PC-9 (cell line): ENCODE measurements around the gene IPO4. TPM values are rescaled to one million over a fixed set of nuclear protein-coding genes. Genes with fewer than 3 reads are reported as not detected.
"Not testable (repeated sequence)": the region's sequence is repeated elsewhere in the genome, so short reads cannot be mapped to it uniquely, and the experiment has no call there.

Experiments used
- BruUV-seq: library from RNA; stranded (reverse); fragments of 400-500 nt; replicated peaks from 2 replicates; lab custom pipeline; 2021; lab: Mats Ljungman, UMichigan
- CTCF ChIA-PET: fragments of 300-600 bp; sonication (Branson Sonifier 250); formaldehyde crosslinking; loops from one replicate; lab custom pipeline; 2022; ENCODE audit warnings: antibody characterized with exemption; lab: Charles Lee
- POLR2A ChIA-PET: fragments of 300-600 bp; sonication (Branson Sonifier 250); formaldehyde crosslinking; loops from one replicate; lab custom pipeline; 2022; ENCODE audit warnings: antibody characterized with exemption; ENCODE audit not compliant: unreplicated experiment; lab: Charles Lee
- DNase-seq, 2 experiments: peaks; one replicate each; pipeline versions ENCODE4 v3.0.0 to v3.0.0-alpha.2; 2015 to 2022; ENCODE audit warnings: mixed read lengths in 1 of 2
- H2AFZ ChIP-seq: fragments of 200-600 bp; sonication (generic); 2 replicates; pipeline ENCODE4 v1.8.1; 2017; ENCODE audit warnings: antibody characterized with exemption
- H3F3A ChIP-seq: fragments of 200-600 bp; sonication (generic); 2 replicates; pipeline ENCODE4 v1.8.1; 2017; ENCODE audit warnings: antibody characterized with exemption, mild to moderate bottlenecking, low read depth; ENCODE audit not compliant: insufficient read depth
- H3K27ac ChIP-seq: fragments of 200-600 bp; sonication (generic); 2 replicates; pipeline ENCODE4 v1.6.1; 2016; ENCODE audit warnings: mixed run types
- H3K27me3 ChIP-seq: fragments of 200-600 bp; sonication (generic); 2 replicates; pipeline ENCODE4 v1.6.1; 2016; ENCODE audit warnings: low read depth, mixed run types; ENCODE audit not compliant: insufficient read depth
- H3K36me3 ChIP-seq: fragments of 200-600 bp; sonication (generic); 2 replicates; pipeline ENCODE4 v1.6.1; 2016; ENCODE audit warnings: low read depth, mixed run types
- H3K4me1 ChIP-seq: fragments of 200-600 bp; sonication (generic); replicated peaks from 2 replicates; pipeline ENCODE4 v1.6.1; 2016; ENCODE audit warnings: mixed run types; ENCODE audit not compliant: insufficient read depth
- H3K4me2 ChIP-seq: fragments of 200-600 bp; sonication (generic); 2 replicates; pipeline ENCODE4 v1.6.1; 2017; ENCODE audit warnings: mixed run types
- H3K4me3 ChIP-seq: fragments of 200-600 bp; sonication (generic); 2 replicates; pipeline ENCODE4 v1.6.1; 2016; ENCODE audit warnings: mixed run types
- H3K79me2 ChIP-seq: fragments of 200-600 bp; sonication (generic); 2 replicates; pipeline ENCODE4 v1.6.1; 2017; ENCODE audit warnings: low read depth, mixed run types
- H3K9me2 ChIP-seq: fragments of 200-600 bp; sonication (generic); 2 replicates; pipeline ENCODE4 v1.8.1; 2017; ENCODE audit warnings: mild to moderate bottlenecking; ENCODE audit not compliant: insufficient read depth
- H3K9me3 ChIP-seq: fragments of 200-600 bp; sonication (generic); 2 replicates; pipeline ENCODE4 v1.8.1; 2016; ENCODE audit warnings: low read depth; ENCODE audit not compliant: insufficient read depth
- H4K20me1 ChIP-seq: fragments of 200-600 bp; sonication (generic); 2 replicates; pipeline ENCODE4 v1.8.1; 2017; ENCODE audit not compliant: insufficient read depth
- CTCF ChIP-seq: fragments of 200-600 bp; sonication (generic); conservative IDR thresholded peaks from 2 replicates; pipeline ENCODE4 v1.6.1; 2017; ENCODE audit warnings: mixed run types, antibody characterized with exemption, mild to moderate bottlenecking, moderate library complexity
- EZH2 ChIP-seq: fragments of 200-600 bp; sonication (generic); IDR thresholded peaks from 2 replicates; pipeline ENCODE4 v1.8.0; 2017; ENCODE audit warnings: antibody characterized with exemption, low read depth
- intact Hi-C: fragments of 100-400 bp; cut with micrococcal nuclease; formaldehyde crosslinking; loops from one replicate; pipeline ENCODE4 v1.10.0; 2022; ENCODE audit not compliant: unreplicated experiment
- total RNA-seq: library from RNA; stranded (reverse); gene quantifications from 2 replicates; pipeline ENCODE4 v1.2.3, GENCODE V29; 2021

IPO4 gene
- total RNA-seq, 1 experiment from 2014 or later = 44.1 TPM

DNA sequence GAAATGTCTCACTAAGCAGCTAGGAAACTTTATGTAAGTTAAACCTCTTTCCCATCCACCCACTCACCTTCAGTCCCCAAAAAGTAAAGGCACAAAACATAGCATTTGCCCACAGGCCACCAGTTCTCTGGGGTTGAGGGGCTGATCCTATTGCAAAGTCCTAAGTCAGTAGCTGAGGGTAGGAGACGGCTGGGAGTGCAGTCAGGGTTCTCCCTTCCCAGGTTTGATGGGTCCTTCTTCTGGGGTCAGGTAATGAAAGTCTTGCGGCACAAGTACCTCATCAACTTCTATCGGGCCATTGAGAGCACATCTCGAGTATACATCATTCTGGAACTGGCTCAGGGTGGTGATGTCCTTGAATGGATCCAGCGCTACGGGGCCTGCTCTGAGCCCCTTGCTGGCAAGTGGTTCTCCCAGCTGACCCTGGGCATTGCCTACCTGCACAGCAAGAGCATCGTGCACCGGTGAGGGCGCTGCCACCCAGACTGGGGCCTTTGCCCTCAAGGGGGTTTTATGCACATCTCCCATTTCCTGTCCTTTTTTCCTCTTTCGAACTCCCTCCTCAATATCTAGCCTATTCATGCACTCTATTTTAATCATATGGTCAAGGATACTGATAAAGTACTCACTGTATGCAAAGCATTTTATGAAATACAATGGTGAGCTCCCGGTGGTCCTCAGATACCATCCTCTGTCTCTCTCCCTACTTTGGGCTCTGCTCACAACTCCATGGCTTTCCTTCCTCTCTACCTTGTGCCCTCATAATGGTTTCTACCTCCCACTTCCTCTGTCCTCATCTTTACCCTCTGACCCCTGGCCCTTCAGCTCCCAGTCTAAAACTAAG lies 17.9 kb upstream of the IPO4 start:
- H3K4me3 ChIP-seq = no peak overlapping the region
- BruUV-seq = no TSS peak
- H4K20me1 ChIP-seq = no peaks in the 10 kb centered on the region
- no peak overlapping the region for H3K4me2 ChIP-seq
- H3K27ac ChIP-seq = no peak overlapping the region
- H3K27me3 ChIP-seq = no peaks in the 10 kb centered on the region
- ChIA-PET POLR2A (interaction anchor here (0.6 kb wide), 1 partner anchor 98 kb away, joined by 3 read pairs; no protein-coding TSS in a partner anchor), CTCF (no interaction called here)
- intact Hi-C loops = no loop called here
- H3F3A ChIP-seq = no peaks in the 10 kb centered on the region
- H3K36me3 ChIP-seq = no peaks in the 10 kb centered on the region
- no peaks in the 10 kb centered on the region for H3K9me2 ChIP-seq
- no peaks in the 10 kb centered on the region; the same call in 1 of the 2 replicates for H3K9me3 ChIP-seq
- peaks cover 3% of the 10 kb centered on the region for H3K79me2 ChIP-seq
- TF ChIP-seq EZH2 (no peak), CTCF (no peak)
- DNase-seq = no peak
- H3K4me1 ChIP-seq = no peaks in the 10 kb centered on the region
- H2AFZ ChIP-seq = no peak overlapping the region

GRCh38 chr14:24204163-24205146 lies 15.8 kb upstream of the IPO4 start:
- H3K4me3 ChIP-seq = no peak overlapping the region
- no peaks in the 10 kb centered on the region for H3K27me3 ChIP-seq
- ChIA-PET CTCF (no interaction called here), POLR2A (no interaction called here)
- BruUV-seq = no TSS peak
- no peaks in the 10 kb centered on the region; the same call in 1 of the 2 replicates for H3K9me3 ChIP-seq
- H4K20me1 ChIP-seq = no peaks in the 10 kb centered on the region
- no peak overlapping the region for H3K4me2 ChIP-seq
- no peaks in the 10 kb centered on the region for H3K79me2 ChIP-seq
- H3K27ac ChIP-seq = no peak overlapping the region
- no peaks in the 10 kb centered on the region for H3K4me1 ChIP-seq
- intact Hi-C loops = no loop called here
- H3K36me3 ChIP-seq = no peaks in the 10 kb centered on the region
- H3K9me2 ChIP-seq = no peaks in the 10 kb centered on the region
- DNase-seq = no peak
- TF ChIP-seq CTCF (no peak), EZH2 (no peak)
- H2AFZ ChIP-seq = no peak overlapping the region
- H3F3A ChIP-seq = no peaks in the 10 kb centered on the region

DNA sequence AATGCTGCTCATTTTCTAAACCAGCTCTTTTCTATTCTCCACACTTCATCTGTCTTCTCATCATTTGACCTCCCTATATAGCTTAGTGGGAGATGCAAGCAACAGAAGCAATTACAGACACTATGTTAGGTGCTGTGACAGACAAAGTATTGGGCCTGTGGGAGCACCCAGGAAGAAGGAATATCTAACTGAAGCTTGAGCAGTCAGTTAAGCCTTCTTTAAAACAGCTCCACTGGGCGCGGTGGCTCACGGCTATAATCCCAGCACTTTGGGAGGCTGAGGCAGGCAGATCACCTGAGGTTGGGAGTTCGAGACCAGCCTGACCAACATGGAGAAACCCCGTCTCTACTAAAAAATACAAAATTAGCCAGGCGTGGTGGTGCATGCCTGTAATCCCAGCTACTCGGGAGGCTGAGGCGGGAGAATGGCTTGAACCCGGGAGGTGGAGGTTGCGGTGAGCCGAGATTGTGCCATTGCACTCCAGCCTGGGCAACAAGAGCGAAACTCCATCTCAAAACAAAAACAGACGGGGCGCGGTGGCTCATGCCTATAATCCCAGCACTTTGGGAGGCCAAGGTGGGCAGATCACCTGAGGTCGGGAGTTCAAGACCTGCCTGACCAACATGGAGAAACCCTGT lies 14.8 kb upstream of the IPO4 start:
- H3K27ac ChIP-seq, H3K79me2 ChIP-seq, H4K20me1 ChIP-seq, BruUV-seq, POLR2A ChIA-PET, H3F3A ChIP-seq, DNase-seq, H3K36me3 ChIP-seq, H3K4me1 ChIP-seq, H3K9me3 ChIP-seq, H3K4me3 ChIP-seq, H3K4me2 ChIP-seq, H3K27me3 ChIP-seq, intact Hi-C loops, H2AFZ ChIP-seq, H3K9me2 ChIP-seq: not testable (repeated sequence)
- CTCF ChIA-PET = interaction anchor here (0.7 kb wide), 1 partner anchor 42 kb away, joined by 3 read pairs; the partner anchor contains the start of gene IRF9

GRCh38 chr14:24202538-24202937 lies 13.9 kb upstream of the IPO4 start:
- H3K4me3 ChIP-seq, H3K27ac ChIP-seq, H3K4me2 ChIP-seq, H3K27me3 ChIP-seq, intact Hi-C loops, POLR2A ChIA-PET, H3K9me2 ChIP-seq, H4K20me1 ChIP-seq, H3K4me1 ChIP-seq, H3K79me2 ChIP-seq, H2AFZ ChIP-seq, CTCF ChIA-PET, DNase-seq, H3K9me3 ChIP-seq, BruUV-seq, H3K36me3 ChIP-seq, H3F3A ChIP-seq: not testable (repeated sequence)
